ENCODE measurements around the gene CPA1.

The CPA1 gene

DNA sequence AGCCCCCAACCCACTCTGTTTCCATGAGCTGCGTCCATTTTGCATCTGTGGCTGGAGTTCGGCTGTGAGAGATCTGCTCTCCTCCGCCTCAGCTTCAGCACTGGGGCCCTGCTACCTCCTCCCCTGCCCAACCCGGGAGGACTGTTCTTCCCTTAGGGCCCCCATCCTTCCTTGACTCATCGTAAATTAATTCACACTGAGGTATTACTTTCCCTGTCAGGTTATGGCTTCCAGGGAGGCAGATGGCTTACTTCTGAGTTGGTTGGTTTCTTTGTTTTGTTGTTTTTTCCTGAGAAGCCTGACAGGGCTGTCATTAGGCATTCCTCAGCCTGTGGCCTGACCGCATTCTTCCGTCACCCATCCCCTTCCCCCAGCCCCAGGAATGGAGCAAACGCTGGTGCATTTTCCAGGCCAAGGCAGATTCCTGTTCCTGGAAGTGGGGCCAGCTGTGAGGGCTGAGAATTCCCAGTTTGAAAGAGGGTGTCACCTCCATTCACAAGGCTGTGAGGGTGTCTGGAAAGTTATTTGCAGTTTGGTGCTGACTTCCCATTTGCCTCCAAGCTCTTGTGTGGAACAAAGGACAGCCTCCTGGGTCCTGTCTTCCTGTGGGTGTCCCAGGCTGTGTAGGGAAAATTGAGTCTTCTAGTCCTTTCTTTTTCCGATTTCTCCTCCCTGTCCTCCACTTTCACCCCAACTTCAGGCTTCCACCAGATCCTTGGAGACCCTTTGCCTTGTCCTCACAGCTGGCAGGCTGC is 24.0 kb upstream of the CPA1 start:
- DNase-seq, result no peak

DNA sequence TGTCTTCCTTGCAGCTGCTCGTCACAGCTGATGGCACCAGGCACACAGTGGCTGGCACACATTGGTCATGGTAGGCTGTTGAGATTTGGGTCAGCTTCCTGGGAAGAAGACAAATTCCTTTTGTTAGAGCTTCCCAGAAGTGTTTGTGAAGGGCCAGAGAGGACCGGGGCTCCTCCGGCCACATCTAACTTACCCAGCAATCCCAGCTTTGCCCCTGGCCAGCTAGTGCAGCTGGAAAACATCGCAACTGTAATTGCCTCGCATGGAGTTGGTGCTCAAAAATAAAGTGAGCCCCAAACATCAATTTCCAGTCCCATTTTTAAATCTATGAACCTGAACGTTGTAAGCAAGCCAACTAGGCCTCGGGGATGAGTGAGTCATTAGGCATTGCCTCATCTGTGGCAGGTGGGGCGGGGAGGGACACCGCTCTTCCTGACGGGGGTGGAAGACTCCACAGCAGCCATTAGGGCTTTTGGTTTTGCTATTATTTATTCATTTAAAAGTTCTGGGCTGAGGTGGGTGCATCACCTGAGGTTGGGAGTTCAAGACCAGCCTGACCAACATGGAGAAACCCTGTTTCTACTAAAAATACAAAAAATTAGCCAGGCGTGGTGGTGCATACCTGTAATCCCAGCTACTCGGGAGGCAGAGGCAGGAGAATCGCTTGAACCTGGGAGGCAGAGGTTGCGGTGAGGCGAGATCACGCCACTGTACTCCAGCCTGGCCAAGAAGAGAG is 23.2 kb upstream of the CPA1 start:
- no peak for DNase-seq

DNA sequence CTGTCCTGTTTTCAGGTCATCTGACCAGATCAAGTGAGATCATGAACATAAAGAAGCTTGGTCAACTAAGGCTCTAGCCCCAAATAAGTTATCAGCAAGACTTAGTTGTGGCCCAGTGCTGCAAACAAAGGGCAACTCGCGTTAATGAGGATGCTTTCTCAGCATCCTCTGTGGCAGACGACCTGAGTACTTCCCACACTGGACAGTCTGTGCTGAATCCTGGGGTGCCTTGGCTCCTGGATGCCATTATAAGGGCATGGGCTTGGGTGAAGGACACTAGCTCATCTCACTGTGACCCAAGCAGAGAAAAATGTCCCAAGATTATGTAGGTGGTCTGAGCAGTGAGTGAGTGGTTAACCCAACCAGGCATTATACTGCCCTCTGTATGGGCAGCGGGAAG is 21.8 kb upstream of the CPA1 start:
- DNase-seq, result no peak

DNA sequence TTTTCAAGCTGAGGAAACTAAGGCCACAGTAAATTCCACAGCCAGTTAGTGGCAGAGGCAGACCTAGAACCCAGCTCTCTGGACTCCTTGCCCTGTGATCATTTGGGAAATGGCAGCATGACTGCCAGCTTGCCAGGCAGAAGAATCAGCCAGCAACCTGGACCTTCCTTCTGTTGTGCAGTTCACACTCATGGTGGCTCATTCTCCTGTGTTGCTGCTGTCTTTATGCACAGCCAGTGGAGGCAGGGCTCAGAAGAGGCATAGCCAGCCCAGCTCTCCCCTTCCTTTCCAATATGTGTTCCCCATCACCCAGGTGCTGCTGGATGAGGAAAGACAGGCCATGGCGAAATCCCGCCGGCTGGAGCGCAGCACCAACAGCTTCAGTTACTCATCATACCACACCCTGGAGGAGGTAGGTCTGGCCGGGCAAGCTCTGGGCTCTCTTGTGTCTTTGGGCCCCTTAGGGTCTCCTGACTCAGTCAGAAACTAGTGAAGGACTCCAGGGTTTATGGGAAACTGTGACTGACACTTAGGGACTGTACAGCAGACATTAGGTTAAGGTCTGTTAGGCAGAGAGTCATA is 20.9 kb upstream of the CPA1 start:
- DNase-seq, result no peak

DNA sequence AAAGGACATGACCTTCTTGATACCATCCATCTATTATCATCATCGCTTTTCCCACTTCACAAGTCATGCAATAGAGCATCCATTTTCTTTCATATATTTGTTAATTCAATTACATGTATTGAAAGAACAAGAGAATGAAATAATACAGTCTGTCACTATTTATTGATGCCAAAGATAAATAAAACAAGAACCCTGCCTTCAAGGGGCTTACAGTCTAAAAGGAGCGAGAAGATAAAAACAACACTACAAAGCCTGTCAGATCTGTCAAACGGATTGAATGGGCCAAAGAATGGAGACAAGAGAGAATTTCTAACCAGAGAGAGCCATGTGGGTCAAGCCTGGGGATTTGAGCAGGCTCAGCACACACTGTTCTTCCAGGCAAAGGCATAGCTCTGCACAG is 19.8 kb upstream of the CPA1 start:
- DNase-seq, result no peak

DNA sequence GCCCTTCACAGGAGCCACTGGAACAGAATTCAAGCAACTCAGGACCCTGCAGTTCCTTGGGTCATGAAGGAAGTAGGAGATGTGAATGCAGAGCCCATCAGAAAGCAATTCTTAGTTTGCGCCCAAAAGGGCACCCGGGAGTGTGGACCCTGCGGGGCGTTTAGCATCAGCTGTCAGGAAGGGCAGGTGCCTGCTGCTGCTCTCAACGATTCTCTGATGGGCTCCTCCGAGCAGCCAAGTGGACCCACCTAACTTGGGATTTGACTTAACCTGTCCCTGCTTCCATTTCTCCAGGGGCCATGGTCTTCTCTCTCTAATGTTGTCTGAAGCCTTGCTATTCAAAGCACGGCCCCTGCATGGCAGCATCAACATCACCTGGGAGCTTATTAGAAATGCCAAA is 18.6 kb upstream of the CPA1 start:
- DNase-seq, result no peak

DNA sequence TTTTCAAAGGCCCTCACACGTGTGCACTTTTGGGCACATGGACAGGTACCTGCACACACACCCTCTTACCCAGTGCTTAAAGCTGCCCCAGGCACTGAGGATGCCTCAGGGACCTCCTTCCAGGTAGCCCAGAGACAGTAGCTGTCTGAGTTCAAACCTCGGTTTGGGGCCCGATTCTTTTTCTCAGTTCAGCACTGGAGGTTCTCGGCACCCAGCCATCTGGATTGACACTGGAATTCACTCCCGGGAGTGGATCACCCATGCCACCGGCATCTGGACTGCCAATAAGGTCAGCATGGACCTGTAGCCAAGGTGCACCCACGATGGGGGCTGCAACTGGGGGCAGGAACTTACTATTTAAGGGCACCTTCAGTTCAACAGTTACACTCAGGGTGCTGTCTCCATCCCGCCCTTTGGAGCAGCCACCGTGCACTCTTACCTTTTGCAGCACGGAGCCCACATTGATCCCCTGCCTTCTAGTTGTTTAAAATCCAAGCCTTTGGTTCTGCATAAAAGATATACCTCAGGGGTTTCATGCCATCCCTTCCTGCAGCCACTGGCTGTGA is 18.0 kb upstream of the CPA1 start:
- no peak for DNase-seq

DNA sequence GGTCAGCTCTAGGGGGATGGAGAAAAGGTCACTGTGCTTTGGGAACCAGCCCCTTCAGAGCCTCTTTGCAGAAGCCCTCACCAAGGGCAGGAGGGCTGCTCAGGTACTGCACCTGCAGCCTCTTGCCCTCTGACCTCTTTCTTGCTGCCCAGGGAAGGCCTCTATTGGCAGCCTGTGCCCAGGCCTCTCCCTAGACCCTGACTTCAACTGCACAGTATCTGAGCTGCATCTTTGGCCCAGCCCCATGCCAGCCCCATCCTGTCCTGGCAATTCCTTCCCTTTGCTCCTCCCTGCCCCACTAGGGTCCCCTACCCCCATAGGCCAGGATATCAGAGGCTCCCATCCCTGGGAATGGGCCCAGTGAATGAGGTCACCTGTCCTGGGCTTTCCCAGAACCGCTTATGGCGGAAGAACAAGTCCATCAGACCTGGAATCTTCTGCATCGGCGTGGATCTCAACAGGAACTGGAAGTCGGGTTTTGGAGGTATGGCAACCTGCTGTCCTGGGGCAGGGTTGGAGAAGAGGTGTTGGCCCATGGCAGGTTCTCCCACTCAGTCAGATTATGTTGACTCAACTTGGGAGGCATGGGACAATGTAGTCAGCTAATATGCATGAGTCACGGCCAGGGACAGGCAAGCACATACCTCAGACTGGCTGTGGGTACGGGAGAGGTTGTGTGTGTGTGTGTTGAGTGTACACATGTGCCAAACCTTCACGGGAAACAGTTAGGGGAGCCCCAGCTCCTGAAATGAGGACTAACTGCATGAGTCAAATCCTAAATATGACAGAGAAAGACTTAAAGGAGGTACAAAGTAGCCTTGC is 17.1 kb upstream of the CPA1 start:
- DNase-seq, result no peak

DNA sequence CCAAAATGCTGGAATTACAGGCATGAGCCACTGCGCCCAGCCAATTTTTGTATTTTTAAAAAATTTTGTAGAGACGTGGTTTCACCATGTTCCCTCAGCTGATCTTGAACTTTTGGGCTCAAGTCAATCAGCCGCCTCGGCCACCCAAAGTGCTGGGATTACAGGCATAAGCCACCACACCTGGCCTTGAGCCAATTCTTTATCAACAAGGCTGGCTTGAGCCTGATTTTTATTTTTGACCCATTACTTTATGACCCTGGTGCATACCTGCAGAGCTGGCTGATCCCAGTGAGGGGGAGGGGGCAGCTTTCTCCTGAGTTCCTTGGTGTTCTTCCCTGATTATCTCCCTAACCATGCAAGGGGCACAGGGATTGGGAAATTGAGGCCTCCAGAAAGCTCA is 15.8 kb upstream of the CPA1 start:
- DNase-seq, result no peak

DNA sequence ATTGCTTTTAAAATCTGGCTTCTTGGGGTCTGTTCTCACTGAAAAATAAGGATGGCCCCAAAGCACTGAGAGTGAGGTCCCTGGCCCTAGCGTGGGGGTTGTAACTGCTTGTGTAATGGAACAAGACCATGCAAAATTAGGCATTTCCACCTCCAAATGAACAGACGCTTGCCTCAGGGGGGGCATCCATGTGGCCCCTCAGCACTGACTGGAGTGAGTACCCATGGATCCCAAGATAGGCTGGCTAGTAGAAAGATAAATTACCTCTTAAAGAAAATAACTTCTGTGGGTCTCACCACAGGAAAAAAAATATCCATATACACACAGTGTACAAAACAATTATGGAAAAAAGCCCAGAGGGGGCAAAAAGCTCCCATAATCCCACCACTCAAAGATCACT is 15.2 kb upstream of the CPA1 start:
- DNase-seq, result no peak

DNA sequence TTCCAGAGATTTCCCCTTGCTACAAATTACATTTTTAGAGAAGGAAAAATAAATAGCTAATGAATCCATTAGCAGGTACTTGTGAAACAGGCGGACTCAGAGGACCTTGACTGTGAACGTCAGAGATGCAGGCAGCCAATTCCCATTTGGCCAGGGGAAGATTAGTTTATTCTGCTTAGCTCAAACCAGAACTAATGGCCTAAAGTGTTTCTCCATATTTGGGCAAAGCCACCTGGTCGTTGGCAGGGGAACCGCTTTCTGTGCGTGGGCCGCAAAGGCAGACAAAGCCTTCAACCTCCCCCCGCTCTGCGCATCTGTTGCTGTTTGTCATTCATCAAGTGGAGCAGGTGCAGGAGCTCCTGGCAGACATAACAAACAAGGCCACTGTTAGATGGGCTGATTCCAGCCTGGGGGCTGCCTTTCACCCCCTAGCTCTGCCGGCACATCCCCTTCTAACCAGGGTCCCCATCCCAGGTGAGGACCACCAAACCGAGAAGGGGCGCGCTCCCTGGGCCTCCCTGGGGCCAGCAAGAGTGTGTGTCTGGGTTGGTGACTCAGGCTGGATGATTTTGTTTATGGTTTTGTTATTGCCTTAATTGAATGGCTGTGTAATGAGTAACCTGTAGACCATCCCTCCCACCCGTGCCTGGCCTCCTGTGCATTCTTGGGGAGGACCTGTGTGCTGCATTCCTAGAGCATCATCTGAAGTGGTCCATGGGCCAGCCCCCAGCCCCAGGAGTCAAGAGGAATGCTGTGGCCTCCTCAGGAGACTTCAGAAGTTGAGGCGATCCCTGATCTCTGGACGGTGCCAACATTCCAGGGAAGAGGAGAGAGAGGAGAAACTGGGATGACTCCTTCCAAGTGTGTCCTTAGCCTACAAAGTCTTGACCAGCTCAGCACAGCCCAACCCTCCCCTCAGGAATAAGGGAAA is 14.5 kb upstream of the CPA1 start:
- DNase-seq, result no peak

DNA sequence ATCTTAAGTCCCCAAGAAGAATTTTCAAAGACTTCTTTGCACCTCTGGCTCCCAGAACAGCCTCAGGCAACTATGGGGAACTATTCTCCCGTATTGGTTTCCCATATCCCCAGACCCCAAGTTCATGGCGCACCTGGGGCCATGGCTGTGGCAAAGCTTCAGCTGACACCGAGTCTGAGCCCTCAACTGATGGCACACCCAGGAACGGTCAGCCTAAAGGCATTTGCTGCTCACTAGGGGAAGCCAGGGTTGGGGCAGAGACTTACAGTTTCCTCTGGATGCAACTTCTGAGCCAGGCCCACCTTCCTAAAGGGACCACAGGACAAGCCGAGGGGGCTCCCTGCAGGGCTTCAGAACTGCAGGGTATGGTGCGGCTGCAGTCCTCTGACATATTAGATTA is 13.7 kb upstream of the CPA1 start:
- no peak for DNase-seq

DNA sequence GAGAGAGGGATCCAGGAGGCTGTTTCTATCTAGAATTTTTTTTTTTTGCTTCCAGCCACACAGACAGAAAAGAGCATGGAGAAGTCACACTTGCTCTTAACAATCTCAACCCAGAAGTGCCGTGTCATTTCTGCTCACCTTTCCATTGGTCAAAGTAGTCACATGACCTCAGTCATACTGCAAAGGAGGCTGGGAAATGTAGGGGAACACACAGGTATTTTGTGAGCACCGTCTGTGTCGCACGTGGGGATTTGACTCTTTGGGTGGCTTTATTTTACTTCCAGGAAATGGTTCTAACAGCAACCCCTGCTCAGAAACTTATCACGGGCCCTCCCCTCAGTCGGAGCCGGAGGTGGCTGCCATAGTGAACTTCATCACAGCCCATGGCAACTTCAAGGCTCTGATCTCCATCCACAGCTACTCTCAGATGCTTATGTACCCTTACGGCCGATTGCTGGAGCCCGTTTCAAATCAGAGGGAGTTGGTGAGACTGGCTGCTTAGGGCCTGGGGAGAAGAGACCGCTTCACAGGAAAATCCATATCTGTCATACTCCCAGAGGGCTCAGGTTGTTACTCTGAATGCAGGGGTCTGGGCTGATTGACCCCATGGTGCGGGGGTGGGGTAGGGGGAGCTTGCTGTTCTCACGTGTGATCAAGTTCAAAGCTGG is 13.1 kb upstream of the CPA1 start:
- peak in 1 of 4 experiments; percentile 6 for DNase-seq

DNA sequence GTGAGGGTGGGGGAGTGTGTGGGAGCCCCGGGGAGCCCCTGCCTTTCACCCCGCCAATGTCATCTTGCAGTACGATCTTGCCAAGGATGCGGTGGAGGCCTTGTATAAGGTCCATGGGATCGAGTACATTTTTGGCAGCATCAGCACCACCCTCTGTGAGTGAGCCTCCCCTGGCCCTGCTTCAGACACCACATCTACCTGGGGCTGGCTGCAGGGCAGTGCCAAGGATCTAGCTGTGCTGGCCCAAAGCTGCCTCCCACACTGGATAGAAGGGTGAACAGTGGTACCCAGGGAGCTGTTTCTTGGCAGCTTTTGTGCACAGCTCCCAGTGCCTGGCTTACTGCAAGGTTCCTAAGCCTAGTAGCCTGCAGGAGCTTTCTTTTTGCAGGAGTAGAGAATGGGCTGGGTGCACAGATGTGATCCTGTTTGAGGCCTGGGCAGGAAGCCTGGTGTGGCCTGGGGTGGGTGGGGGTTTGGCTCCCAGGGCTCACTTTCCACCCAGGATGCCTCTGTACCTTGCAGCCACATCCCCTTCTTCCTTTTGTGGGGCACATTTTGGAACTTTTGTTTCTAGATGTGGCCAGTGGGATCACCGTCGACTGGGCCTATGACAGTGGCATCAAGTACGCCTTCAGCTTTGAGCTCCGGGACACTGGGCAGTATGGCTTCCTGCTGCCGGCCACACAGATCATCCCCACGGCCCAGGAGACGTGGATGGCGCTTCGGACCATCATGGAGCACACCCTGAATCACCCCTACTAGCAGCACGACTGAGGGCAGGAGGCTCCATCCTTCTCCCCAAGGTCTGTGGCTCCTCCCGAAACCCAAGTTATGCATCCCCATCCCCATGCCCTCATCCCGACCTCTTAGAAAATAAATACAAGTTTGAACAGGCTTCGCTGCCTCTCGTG is 12.2 kb upstream of the CPA1 start:
- no peak for DNase-seq

DNA sequence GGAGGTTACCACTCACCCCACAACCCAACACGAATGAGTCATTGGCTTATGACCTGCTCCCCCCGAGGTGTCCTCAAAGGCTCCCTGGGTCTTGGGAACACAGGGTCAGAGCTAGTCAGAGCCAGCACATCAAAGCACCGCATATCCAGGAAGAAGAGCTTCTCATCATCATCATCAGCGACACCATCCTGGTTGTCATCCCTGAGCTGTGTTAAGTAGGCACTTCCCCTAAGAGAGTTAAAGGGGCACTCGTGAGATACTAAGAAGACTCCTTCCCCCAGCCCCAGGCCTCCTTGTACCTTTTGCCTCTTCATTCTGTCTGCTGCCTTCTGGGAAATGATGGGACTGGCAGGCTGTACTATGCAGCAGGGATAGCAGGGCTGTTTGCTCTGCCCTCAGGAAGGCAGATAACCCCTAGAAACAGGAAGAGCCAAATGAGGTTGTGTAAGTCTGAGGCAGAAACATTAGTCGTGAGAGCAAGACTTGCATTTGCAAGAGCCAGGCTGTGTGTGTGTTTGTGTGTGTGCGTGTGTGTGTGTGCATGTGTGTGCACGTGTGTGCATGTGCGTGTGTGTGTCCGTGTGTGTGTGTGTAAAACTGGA is 11.1 kb upstream of the CPA1 start:
- DNase-seq, result no peak

DNA sequence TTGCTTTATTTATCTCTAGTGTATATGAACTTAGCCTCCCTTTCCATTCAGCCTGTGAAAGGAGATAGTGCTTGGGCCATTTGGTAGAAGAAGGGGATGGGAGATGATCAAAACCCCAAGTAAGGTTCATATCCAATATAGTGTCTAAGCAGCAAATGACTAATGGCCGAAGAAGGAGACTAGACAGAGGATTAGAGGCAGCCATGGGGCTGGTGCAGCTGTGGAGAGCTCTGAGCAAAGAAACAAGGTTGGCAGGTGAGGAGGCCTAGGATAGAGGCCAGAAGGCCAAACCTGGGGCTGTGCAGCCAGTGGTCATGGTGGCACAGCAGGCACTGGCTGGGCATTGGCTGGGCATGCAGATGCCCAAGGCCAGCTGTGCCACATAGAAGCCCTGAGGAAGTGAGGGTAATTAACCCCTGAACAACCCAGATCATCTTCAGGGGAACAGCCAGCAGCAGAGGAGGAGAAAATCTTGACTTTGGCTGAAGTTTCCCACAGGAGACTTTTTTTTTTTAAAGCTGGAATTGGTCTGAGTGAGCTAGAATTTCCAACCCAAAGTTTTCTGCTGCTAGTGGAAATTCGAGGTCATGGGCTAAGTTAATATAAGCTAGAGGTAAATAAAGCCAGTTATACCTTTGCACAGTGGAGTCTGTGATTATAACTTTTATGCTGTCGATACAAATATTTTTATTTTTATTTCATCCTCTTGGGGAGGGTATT is 10.3 kb upstream of the CPA1 start:
- DNase-seq, result no peak

DNA sequence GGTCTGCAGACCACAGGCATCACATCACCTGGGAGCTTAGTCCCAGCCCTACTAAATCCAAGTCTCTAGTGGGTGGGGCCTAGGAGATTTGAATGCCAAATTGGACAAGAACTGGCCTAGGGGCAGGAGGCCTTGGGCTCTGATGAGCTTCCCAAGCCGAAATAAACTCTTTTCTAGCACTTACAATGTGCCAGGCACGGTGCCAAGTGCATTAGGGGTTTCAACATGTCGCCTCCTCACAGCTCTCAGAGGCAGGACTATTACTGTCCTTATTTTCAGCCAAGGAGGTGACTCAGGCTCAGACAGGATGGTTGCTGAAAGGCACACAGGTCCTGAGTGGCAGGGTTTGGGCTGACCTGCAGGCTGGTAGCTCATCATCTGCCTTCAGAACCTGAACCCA is 9.2 kb upstream of the CPA1 start:
- no peak for DNase-seq

DNA sequence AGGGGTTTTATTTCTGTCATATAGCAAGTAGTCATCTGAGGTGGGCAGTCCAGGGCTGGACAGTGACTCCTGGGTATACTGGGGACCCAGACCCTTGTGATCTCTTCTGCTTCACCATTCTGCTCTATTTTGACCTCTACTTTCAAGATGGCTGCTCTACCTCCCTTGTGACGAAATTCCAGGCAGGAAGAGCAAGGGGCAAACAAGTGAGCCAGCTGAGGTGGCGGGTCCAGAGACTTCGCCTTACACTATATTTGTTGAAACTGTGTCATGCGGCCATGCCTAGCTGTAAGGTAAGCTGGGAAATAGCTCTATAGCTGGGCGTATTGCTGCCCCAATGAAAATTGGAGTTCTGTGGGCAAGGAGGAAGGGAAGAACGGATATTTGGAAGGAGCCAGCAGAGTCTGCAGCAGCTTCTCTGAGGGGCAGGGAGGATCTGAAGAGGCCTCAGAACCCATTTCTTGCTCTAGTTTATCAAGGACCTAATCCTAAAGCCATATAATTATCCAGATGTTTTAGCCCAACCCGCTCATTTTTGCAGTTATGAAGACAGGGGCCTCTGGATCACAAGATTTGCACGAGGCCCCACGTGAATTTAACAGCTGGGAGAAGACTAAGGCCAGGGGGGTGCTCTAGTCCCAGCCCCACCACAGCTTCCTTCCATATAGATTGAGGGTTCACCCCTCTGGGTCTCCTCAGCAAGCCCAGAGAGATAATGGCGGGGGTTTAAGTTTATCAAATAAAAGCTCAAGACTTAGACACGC is 7.7 kb upstream of the CPA1 start:
- DNase-seq, result no peak

Data from activated naive CD4-positive, alpha-beta T cell (primary cell).